WI38 (cell line): ENCODE measurements around the gene CDH22.

Experiments used
- H3K4me3 ChIP-seq: 2 replicates; pipeline ENCODE4 v1.5.1; 2011; ENCODE audit warnings: low read depth, mild to moderate bottlenecking, control low read depth, low read length
- TF ChIP-seq, protein P1 (sequence below): IDR thresholded peaks from 2 replicates; pipeline ENCODE4 v1.5.1; 2012; ENCODE audit warnings: low read depth, mild to moderate bottlenecking, control low read depth, low read length

Gene CDH22

DNA sequence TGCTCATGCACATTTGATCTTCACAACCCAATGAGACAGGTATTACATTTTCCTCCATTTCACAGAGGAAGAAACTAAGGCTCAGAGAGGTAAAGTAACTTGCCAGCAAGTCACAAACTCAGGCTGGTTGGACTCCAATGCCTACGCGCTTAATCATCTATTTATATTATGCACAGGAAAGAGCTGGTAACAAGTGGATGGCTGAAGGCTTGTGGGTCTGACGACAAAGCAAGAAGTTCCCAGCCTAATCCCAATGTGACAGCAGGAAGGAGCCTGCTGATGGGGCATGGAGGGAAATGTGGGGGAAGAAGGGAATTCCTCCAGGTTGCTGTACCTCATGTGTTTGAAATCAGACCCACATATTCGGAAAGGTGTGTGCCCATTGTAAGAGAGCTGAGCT lies 3.9 kb downstream of the CDH22 start:
- H3K4me3 ChIP-seq, result no peak overlapping the region
- TF ChIP-seq, protein P1, sequence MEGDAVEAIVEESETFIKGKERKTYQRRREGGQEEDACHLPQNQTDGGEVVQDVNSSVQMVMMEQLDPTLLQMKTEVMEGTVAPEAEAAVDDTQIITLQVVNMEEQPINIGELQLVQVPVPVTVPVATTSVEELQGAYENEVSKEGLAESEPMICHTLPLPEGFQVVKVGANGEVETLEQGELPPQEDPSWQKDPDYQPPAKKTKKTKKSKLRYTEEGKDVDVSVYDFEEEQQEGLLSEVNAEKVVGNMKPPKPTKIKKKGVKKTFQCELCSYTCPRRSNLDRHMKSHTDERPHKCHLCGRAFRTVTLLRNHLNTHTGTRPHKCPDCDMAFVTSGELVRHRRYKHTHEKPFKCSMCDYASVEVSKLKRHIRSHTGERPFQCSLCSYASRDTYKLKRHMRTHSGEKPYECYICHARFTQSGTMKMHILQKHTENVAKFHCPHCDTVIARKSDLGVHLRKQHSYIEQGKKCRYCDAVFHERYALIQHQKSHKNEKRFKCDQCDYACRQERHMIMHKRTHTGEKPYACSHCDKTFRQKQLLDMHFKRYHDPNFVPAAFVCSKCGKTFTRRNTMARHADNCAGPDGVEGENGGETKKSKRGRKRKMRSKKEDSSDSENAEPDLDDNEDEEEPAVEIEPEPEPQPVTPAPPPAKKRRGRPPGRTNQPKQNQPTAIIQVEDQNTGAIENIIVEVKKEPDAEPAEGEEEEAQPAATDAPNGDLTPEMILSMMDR, result no peak

DNA sequence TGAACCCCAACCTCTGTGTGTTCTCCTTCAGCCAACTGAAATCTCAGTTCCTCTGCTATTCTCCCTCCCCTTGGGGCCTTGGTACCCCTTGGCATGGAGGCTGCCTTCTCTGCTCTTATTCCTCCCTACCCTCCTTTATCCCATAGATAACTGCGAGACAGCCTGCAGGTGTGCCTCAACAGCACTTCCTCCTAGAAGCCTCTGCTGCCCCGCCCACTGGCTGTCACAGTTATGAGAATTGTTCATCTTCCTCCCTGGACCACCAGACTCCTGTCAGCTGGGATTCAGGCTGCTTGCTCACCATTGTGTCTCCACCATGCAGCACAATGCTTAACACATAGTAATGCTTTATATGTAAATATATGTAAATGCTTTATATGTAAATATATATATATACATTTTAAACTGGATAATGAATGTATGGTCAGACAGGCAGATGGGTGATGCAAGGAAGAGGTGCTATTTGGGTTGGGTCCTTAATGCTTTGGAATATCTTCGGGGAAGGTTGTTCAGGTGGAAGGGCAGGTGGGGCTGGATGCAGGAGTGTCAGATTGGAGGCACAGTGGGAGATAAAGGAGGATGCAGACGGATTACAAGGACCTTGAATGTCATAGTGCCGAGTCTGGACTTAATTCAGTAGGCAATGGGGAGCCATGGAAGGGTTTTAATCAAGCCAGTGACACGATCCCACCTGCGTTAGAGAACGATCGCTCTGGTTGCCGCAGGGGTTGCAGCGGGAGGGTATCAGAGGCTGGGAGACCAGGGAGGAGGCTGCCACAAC lies 4.9 kb downstream of the CDH22 start:
- TF ChIP-seq, protein P1, result no peak

DNA sequence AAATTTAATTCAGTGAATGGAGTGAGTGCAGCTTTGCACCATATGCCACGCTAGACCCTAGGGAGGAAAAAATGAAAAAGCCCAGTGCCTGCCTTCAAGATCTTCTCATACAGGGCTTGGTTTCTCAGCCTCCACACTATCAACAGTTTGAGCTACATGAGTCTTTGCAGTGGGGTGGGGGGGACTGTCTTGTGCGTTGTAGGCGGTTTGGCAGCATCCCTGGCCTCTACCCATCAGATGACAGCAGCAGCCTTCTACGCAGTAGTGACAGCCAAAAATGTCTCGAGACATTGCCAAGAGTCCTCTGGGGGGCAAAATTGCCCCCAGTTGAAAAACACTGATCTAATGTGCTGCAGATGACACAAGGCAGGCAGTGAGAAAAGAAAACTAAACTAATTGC lies 6.2 kb downstream of the CDH22 start:
- no peak overlapping the region for H3K4me3 ChIP-seq
- TF ChIP-seq, protein P1, result no peak

More for the DNA sequence above, 4.9 kb downstream of the CDH22 start:
- no peak overlapping the region for H3K4me3 ChIP-seq

DNA sequence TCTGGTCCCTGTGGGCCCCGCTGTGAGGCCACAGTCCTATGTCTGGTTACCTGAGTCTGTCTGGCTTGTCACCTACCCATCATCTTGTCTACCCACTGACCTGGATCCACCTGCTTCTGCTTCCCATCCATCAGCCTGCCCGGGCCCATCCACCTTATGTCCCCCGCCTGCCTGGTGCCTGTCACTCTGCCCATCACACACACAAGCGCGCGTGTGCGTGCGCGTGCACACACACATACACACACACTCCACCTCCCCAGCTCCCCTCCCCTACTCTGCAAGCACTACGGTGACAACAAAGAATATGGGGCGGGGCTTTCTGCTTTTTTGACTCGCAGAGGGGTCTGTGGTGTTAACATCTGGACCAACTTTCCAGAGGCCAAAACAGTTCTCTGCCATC lies 8.0 kb downstream of the CDH22 start:
- H3K4me3 ChIP-seq, result no peak overlapping the region
- TF ChIP-seq, protein P1, result no peak

DNA sequence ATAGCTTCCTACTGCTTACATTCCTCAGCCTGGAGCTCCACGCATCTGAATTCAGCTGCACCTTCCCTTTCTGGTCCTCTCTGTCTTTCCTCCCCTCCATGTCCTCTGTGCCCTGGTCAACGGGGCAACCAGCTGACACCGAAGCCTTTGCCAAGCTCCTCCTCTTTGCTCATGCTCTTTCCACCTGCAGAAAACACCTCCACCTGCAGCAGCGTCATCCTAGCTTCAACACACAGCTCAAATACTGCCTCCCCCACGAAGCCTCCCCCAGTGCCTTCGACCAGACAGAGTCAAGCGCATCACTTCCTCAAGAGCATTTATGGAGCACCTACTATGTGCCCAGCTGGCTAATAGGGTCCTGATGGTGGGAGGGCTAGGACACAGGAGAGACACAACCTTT lies 9.2 kb downstream of the CDH22 start:
- TF ChIP-seq, protein P1, result no peak
- H3K4me3 ChIP-seq, result no peak overlapping the region

DNA sequence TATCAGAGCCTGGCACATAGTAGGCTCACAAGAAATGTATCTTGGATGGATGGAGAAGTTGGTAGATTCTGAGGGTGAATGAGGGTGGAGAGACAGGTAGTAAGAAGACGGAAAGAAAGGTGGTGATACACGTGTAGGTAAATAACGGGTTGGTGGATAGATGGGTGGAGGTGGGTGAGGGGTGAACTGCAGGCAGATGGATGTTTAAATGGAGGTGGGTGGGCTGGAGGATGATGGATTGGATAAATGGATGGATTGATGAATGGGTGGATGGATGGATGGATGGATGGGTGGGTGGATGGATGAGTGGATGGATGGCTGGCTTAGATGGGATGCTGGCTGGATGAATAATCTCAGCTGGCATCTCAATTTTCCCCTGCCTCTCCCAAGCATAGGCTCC lies 9.9 kb downstream of the CDH22 start:
- TF ChIP-seq, protein P1, result no peak

DNA sequence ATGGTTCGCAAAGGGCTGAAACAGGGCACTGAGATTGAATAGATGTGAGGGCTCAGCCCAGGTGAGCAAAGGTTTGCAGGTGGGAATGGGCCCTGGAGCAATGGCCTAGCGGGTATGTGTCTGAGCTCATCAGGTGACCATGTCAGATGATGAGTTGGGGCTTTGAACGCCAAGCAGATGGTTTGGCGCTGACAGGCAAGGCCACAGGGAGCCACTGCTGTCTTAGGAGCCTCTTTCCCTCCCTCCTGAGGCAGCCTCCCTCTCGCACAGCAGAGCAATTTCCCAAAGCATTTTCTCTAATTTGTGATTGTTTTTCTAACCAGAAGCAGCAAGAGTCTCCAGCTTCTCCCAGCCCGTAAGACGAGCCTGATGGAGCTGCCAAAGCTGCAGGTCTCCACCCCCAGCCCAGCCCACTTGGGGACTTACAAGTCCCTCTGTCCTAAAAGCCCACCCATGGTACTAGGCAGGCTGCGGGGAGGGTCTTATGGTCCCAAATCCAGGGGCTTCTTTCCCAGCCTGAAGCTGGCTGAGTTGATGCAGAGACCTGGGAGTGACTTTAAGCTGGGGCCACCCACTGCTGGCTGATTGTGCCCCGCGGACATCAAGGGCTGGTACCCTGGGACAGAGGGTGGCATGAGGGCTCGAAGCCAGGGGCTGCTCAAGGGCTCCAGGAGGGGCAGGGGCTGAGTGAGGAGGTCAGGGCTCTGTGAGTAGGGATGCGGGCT lies 11.6 kb downstream of the CDH22 start:
- TF ChIP-seq, protein P1, result no peak

More for the DNA sequence above, 9.9 kb downstream of the CDH22 start:
- no peak overlapping the region for H3K4me3 ChIP-seq

More for the DNA sequence above, 11.6 kb downstream of the CDH22 start:
- no peak overlapping the region for H3K4me3 ChIP-seq
